A673 (cell line): ENCODE measurements around the gene UHRF1. TPM values are rescaled to one million over a fixed set of nuclear protein-coding genes. Genes with fewer than 3 reads are reported as not detected.

Source experiments
- BruUV-seq: library from RNA; stranded (reverse); fragments of 400-500 nt; replicated peaks from 2 replicates; lab custom pipeline; 2021; lab: Mats Ljungman, UMichigan
- CTCF ChIA-PET: fragments of 300-600 bp; sonication (Branson Sonifier 250); formaldehyde crosslinking; loops from one replicate; lab custom pipeline; 2022; ENCODE audit warnings: antibody characterized with exemption; lab: Charles Lee
- POLR2A ChIA-PET: fragments of 300-600 bp; sonication (Branson Sonifier 250); formaldehyde crosslinking; loops from one replicate; lab custom pipeline; 2022; ENCODE audit warnings: antibody characterized with exemption; ENCODE audit not compliant: low non-redundant PET; lab: Charles Lee
- DNase-seq: peaks from one replicate; pipeline ENCODE4 v3.0.0-alpha.2; 2015; ENCODE audit warnings: low spot score
- H3K27ac ChIP-seq: fragments of 200-600 bp; sonication (generic); 2 replicates; pipeline ENCODE4 v1.5.1; 2016; ENCODE audit warnings: mixed run types, low read depth, mild to moderate bottlenecking, mixed read lengths, antibody characterized with exemption, low read length; ENCODE audit not compliant: poor library complexity, severe bottlenecking
- H3K27me3 ChIP-seq: fragments of 200-600 bp; sonication (generic); replicated peaks from 2 replicates; pipeline ENCODE4 v1.6.1; 2017; ENCODE audit warnings: mixed run types, low read depth, mild to moderate bottlenecking, mixed read lengths, antibody characterized with exemption, low read length; ENCODE audit not compliant: insufficient read depth, poor library complexity
- H3K36me3 ChIP-seq: fragments of 200-600 bp; sonication (generic); 2 replicates; pipeline ENCODE4 v1.6.1; 2016; ENCODE audit warnings: mixed run types, mild to moderate bottlenecking, mixed read lengths, antibody characterized with exemption, low read length; ENCODE audit not compliant: insufficient read depth, poor library complexity, severe bottlenecking
- H3K4me1 ChIP-seq: fragments of 200-600 bp; sonication (generic); 2 replicates; pipeline ENCODE4 v1.6.1; 2017; ENCODE audit warnings: mixed run types, mild to moderate bottlenecking, mixed read lengths, antibody characterized with exemption, low read length; ENCODE audit not compliant: insufficient read depth, poor library complexity, severe bottlenecking
- H3K4me3 ChIP-seq: fragments of 200-600 bp; sonication (generic); 2 replicates; pipeline ENCODE4 v1.5.1; 2016; ENCODE audit warnings: low read depth, mixed run types, mild to moderate bottlenecking, mixed read lengths, low read length; ENCODE audit not compliant: poor library complexity, severe bottlenecking
- H3K9me3 ChIP-seq: fragments of 200-600 bp; sonication (generic); 2 replicates; pipeline ENCODE4 v1.6.1; 2016; ENCODE audit warnings: mixed run types, low read depth, mild to moderate bottlenecking, mixed read lengths, antibody characterized with exemption, low read length; ENCODE audit not compliant: poor library complexity, severe bottlenecking
- EZH2 ChIP-seq: fragments of 200-600 bp; sonication (generic); IDR thresholded peaks from 2 replicates; pipeline ENCODE4 v1.6.1; 2017; ENCODE audit warnings: borderline replicate concordance, low read depth, mild to moderate bottlenecking, mixed read lengths, antibody characterized with exemption, low read length; ENCODE audit not compliant: poor library complexity, severe bottlenecking
- intact Hi-C: fragments of 100-400 bp; cut with micrococcal nuclease; formaldehyde crosslinking; loops from one replicate; pipeline ENCODE4 v1.10.0; 2022; ENCODE audit not compliant: unreplicated experiment
- total RNA-seq: library from RNA; stranded (reverse); gene quantifications from 2 replicates; pipeline ENCODE4 v1.2.3, GENCODE V29; 2021
- TF ChIP-seq, protein P1 (sequence below): fragments of 300-800, 200-600 bp; sonication (generic); conservative IDR thresholded peaks from 2 replicates; pipeline ENCODE4 v1.5.1; 2017; ENCODE audit warnings: low read depth, mild to moderate bottlenecking, antibody characterized with exemption, low read length, moderate library complexity, mixed read lengths

Gene UHRF1
- total RNA-seq, 1 experiment from 2014 or later: 203 TPM

DNA sequence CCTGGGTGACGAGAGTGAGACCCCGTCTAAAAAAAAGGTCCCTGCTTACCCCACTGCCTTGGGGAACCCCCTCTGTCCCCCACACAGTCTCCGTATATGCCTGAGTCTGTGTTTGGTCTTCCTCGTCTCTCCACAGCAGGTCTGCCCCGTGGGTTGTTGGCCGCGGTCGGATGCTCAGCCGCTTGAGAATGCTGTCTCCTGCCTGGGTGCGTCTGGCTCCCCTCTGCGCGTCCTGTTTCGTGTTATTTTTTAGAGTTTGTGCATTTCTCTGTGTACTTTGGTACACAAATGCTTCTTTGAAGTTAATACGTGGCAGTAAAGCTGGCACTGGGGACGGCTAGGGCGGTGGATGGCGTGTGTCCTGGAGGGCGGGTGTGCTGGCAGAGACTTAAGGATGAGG lies 94.5 kb downstream of the UHRF1 start:
- POLR2A ChIA-PET: no interaction called here
- H3K9me3 ChIP-seq: no peaks in the 10 kb centered on the region
- BruUV-seq: no TSS peak
- DNase-seq: no peak
- TF ChIP-seq EZH2: no peak
- TF ChIP-seq, protein P1, sequence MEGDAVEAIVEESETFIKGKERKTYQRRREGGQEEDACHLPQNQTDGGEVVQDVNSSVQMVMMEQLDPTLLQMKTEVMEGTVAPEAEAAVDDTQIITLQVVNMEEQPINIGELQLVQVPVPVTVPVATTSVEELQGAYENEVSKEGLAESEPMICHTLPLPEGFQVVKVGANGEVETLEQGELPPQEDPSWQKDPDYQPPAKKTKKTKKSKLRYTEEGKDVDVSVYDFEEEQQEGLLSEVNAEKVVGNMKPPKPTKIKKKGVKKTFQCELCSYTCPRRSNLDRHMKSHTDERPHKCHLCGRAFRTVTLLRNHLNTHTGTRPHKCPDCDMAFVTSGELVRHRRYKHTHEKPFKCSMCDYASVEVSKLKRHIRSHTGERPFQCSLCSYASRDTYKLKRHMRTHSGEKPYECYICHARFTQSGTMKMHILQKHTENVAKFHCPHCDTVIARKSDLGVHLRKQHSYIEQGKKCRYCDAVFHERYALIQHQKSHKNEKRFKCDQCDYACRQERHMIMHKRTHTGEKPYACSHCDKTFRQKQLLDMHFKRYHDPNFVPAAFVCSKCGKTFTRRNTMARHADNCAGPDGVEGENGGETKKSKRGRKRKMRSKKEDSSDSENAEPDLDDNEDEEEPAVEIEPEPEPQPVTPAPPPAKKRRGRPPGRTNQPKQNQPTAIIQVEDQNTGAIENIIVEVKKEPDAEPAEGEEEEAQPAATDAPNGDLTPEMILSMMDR: no peak
- H3K27ac ChIP-seq: no peak overlapping the region
- CTCF ChIA-PET: interaction anchor here (0.5 kb wide), 1 partner anchor 28 kb away, joined by 11 read pairs; no protein-coding TSS in a partner anchor
- no peaks in the 10 kb centered on the region for H3K4me1 ChIP-seq
- H3K4me3 ChIP-seq: no peak overlapping the region
- no peaks in the 10 kb centered on the region for H3K27me3 ChIP-seq
- intact Hi-C loops: no loop called here
- H3K36me3 ChIP-seq: no peaks in the 10 kb centered on the region

DNA sequence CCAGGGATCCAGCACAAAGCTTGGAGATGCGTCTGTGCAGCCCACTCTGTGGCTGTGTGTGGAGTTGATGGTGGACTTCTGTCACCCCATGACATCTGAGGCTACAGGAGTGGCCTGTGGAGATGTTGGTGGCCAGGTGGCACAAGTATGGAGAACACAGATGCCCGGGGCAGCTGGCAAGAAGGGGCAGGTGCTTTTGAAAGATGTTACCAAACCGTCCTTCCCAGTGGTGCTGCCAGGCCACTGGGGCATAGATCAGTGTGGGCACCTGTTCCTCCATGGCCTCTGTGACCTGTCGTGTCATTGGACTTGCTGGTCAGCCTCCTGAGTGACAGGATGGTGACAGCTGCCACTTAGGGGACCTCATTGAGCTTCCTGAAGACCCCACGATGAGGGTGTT lies 95.8 kb downstream of the UHRF1 start:
- Histone ChIP-seq H3K4me3 (no peak overlapping the region), H3K36me3 (no peaks in the 10 kb centered on the region), H3K9me3 (no peaks in the 10 kb centered on the region), H3K27me3 (no peaks in the 10 kb centered on the region), H3K4me1 (no peaks in the 10 kb centered on the region), H3K27ac (no peak overlapping the region)
- no TSS peak for BruUV-seq
- ChIA-PET CTCF (no interaction called here), POLR2A (no interaction called here)
- TF ChIP-seq, protein P1: no peak
- no peak for TF ChIP-seq EZH2
- no peak for DNase-seq
- intact Hi-C loops: no loop called here

DNA sequence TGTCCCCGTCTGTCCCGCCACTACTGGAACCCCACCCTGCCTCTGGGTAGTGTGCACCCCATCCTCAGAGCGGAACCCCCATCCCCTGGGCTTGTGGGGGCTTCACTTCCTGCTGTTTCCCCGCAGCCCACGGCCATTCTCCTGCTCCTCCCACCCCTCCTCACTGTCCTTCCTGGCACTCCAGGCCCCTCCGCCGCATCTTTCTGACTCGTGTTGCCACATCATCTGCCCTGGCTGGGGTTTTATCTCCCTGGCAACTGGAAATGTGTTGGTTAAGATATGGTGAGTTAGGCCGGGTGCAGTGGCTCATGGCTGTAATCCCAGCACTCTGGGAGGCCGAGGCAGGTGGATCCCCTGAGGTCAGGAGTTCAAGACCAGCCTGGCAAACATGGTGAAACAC lies 96.9 kb downstream of the UHRF1 start:
- Histone ChIP-seq H3K4me3 (no peak overlapping the region), H3K36me3 (no peaks in the 10 kb centered on the region), H3K9me3 (no peaks in the 10 kb centered on the region), H3K27me3 (no peaks in the 10 kb centered on the region), H3K4me1 (no peaks in the 10 kb centered on the region), H3K27ac (no peak overlapping the region)
- ChIA-PET POLR2A (no interaction called here), CTCF (no interaction called here)
- DNase-seq: no peak
- intact Hi-C loops: no loop called here
- TF ChIP-seq EZH2: no peak
- TF ChIP-seq, protein P1: no peak
- no TSS peak for BruUV-seq
